ENCODE measurements around the gene SUGP2. TPM values are rescaled to one million over a fixed set of nuclear protein-coding genes. Genes with fewer than 3 reads are reported as not detected.

SUGP2 gene
- total RNA-seq: 60.4 TPM
- long read RNA-seq, full-length matches to known transcripts: 47 of 110 reads
- long read RNA-seq, partial matches to known transcripts: 30 of 110 reads
- long read RNA-seq, other reads (novel, unspliced or antisense): 33 of 110 reads

- DNase-seq (ENCODE audit: low spot score): peak; percentile 94
- intact Hi-C loops (cut with DNase I): loop anchor here (2.0 to 5.0 kb wide), 2 partner anchors 29 to 116 kb away; partner anchors contain the start of genes COPE, DDX49 and SLC25A42
These were observed at the start of gene SUGP2, which contains the start of gene ARMC6 for GRCh38 chr19:19033426-19034203. Gene SUGP2 (minus strand): TSS chr19:19033517. CDS start chr19:19031071, 2,446 bp downstream. Gene ARMC6 (plus strand): TSS chr19:19033603. CDS start chr19:19034210, 607 bp downstream.

DNA sequence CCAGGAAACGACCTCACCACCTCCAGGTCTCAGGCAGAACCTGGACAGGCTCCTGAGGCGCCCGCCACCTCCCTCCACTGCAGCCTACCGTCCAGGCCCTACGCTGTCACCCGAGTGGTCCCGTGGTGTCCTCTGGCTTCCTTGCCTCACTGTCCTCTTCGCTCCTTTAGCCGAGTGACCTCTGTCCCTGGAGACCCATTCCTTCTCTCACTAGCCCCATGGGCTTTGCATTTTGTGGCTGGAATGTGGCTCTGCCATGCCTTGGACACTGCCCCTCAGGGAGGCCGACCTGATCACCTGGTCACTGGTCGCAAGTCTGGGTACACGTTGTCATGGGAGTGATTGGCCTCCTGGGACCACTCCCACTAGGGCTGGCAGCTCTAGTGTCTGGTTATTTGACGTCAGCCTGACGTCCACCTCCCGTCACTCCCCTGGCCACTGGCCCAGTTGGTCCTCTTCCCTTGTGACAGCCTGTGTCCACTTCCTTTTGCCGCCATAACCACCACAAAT, 48.4 kb upstream of the SUGP2 start:
- intact Hi-C loops (cut with DNase I): no loop called here
- no peak for DNase-seq (ENCODE audit: low spot score)

DNA sequence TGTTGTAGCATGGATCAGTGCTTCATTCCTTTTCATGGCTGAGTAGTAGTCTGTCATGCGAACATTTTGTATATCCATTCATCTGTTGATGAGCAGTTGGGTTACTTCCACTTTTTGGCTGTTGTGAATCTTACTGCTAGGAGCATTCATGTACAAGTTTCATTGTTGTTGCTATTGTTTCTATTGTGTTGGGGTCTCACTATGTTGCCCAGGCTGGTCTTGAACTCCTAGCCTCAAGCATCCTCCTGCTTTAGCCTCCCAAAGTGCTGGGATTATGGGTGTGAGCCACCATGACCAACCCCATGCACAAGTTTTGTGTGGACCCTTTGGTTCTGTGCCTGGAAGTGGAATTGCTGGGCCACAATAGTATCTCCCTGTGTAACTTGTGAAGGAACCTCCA, 46.3 kb upstream of the SUGP2 start:
- no peak for DNase-seq (ENCODE audit: low spot score)
- intact Hi-C loops (cut with DNase I): no loop called here

DNA sequence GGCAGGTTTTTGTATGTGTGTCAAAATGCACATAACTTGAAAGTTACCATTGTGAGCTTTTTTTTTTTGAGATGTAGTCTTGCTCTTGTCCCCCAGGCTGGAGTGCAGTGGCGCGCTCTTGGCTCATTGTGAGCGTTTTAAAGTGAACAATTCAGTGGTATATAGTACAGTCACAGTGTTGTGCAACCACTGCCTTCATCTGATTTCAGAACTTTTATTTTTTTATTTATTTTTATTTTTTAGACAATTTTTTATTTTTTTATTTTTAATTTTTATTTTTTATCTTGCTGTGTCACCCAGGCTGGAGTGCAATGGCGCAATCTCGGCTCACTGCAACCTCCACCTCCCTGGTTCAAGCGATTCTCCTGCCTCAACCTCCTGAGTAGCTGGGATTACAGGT, 45.5 kb upstream of the SUGP2 start:
- intact Hi-C loops (cut with DNase I): no loop called here

DNA sequence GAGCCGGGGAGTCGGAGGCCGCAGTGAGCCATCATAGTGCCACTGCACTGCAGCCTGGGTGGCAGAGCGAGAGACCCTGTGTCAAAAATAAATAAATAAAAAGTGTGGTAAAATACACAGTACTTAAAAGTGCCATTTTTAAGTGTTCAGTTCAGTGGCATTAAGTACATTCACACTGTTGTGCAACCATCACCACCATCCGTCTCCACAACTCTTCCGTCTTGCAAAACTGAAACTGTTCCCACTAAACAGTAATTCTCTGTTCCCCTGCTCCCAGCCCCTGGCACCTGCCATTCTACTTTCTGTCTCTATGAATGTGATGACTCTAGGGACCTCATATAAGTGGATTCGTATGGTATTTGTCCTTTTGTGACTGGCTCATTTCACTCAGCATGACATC, 43.8 kb upstream of the SUGP2 start:
- intact Hi-C loops (cut with DNase I): no loop called here

More for the DNA sequence above, 45.5 kb upstream of the SUGP2 start:
- DNase-seq (ENCODE audit: low spot score): no peak

DNA sequence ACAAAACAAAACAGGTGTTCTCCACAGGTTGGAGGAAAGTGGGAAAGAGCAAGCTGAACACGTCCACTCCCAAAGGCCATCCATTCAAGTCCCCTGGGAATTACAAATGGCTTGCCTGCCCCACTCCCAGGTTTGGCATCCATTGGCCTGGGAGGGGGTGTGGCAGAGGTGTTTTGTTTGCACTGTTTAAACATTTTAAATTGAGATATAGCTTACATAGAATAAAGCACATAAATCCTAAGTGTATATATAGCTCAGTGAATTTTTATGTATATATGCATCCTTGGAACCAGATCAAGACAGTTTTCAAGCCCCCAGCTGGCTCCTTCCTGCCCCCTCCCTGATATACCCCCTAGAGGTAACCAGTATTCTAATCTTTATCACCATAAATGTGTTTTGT, 43.2 kb upstream of the SUGP2 start:
- DNase-seq (ENCODE audit: low spot score): no peak
- intact Hi-C loops (cut with DNase I): no loop called here

More for the DNA sequence above, 43.8 kb upstream of the SUGP2 start:
- no peak for DNase-seq (ENCODE audit: low spot score)

DNA sequence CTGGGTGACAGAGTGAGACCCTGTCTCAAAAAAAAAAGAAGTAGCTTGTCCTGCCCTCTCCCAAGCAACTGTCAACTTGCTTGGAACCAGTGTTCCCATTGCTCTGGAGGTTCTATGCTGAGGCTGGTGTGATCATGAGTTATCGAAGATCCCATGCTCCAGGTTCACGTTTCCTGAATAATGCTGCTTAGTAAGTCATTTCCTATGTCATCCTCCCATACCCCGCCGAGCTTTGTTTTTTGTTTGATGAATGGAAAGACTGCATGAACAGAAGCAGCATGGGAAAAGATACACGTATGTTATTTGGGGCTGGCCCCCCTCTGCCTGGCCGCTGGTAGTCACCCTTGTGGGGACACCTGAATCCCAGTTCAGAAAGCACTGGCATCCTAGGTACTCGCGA, 41.8 kb upstream of the SUGP2 start:
- intact Hi-C loops (cut with DNase I): no loop called here

DNA sequence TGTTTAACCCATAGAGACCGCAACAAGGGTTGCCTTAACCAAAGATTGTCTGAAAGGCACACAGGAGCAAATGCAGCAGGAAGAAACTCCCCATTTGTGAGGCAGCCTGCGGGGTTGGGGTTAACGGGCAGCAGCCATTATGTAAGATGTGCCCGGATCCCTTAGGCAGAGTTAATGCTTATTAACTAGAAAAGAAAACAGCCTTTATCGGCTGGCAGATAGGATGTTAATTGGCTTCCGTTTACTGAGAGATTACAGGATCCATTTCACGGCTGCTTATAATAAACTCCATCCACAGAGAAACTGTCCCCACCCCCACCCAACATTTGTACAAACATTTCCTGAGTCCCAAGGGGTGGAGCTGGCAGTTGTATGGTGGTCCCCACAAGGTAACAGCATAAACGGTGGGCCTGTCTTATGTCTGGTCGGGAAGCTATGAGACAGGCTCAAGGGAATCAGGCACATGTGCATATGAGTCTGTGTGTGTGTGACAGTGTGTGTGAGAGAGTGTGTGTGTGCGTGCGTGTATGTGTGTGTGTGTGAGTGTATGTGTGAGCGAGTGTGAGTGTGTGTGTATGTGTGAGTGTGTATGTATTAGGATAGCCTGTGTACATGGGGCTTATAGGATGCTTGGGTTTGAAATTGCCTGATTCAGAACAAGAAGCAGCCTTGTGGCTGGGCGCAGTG, 41.0 kb upstream of the SUGP2 start:
- DNase-seq (ENCODE audit: low spot score): no peak
- intact Hi-C loops (cut with DNase I): no loop called here

More for the DNA sequence above, 41.8 kb upstream of the SUGP2 start:
- DNase-seq (ENCODE audit: low spot score): no peak

DNA sequence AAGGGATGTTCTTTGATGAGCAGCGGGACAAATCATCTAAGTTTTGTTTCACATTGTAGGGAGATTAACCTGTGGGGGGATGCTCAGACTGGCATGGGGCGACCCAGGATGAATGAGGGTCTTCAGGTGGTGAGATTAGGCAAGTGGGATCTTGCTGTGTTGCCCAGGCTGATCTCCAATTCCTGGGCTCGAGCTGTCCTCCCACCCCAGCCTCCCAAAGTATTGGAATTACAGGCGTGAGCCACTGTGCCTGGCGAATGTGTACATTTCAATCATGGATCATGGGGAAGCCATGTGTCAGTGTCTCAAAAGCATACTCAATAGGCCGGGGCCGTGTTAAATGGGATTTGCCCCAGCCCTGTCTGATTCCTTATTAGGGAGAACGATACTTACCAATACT, 38.6 kb upstream of the SUGP2 start:
- intact Hi-C loops (cut with DNase I): no loop called here
- no peak for DNase-seq (ENCODE audit: low spot score)

GRCh38 chr19:19068659-19069654, 35.6 kb upstream of the SUGP2 start:
- no peak for DNase-seq (ENCODE audit: low spot score)
- intact Hi-C loops (cut with DNase I): no loop called here

DNA sequence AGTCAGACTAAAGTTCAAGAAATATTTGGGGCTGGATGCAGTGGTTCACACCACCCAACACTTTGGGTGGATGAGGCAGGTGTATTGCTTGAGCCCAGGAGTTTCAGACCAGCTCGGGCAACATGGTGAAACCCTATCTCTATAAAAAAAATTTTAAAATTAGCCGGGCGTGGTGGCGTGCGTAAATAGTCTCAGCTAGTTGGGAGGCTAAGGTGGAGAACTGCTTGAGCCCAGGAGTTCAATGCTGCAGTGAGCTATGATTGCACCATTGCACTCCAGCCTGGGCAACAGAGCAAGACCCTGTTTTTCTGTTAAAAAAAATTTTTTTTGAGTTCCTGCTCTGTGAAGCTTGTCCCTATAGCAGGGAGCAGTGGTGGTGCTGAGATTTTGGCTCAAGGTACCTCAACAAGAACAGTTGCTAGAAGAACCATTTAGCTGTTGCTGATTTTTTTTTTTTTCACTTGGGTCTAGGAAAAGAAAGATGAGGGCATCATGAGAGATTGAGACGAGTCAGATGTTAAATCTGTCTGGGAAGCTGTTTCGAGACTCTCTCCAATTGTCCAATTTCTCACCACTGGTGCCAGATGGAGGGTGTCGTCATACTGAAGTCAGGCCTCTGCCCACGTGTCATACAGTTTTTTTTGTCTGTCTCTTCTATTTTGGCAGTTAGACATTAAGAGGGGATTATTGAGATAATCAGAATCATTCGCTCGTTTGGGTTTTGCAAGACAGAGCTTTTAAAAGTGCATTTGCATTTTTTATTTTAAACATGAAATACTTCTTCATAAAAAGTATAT, 34.2 kb upstream of the SUGP2 start:
- intact Hi-C loops (cut with DNase I): no loop called here

GRCh38 chr19:19064811-19065745, 31.8 kb upstream of the SUGP2 start:
- intact Hi-C loops (cut with DNase I): loop anchor here (5.0 kb wide), 2 partner anchors 72 to 127 kb away; partner anchors contain the start of genes BORCS8, RFXANK and TMEM161A
- peak; percentile 77 for DNase-seq (ENCODE audit: low spot score)

More for the DNA sequence above, 34.2 kb upstream of the SUGP2 start:
- DNase-seq (ENCODE audit: low spot score): no peak

GRCh38 chr19:19064098-19064722, 30.9 kb upstream of the SUGP2 start:
- intact Hi-C loops (cut with DNase I): loop anchor here (5.0 kb wide), 2 partner anchors 73 to 128 kb away; partner anchors contain the start of genes BORCS8, RFXANK and TMEM161A
- DNase-seq (ENCODE audit: low spot score): no peak

DNA sequence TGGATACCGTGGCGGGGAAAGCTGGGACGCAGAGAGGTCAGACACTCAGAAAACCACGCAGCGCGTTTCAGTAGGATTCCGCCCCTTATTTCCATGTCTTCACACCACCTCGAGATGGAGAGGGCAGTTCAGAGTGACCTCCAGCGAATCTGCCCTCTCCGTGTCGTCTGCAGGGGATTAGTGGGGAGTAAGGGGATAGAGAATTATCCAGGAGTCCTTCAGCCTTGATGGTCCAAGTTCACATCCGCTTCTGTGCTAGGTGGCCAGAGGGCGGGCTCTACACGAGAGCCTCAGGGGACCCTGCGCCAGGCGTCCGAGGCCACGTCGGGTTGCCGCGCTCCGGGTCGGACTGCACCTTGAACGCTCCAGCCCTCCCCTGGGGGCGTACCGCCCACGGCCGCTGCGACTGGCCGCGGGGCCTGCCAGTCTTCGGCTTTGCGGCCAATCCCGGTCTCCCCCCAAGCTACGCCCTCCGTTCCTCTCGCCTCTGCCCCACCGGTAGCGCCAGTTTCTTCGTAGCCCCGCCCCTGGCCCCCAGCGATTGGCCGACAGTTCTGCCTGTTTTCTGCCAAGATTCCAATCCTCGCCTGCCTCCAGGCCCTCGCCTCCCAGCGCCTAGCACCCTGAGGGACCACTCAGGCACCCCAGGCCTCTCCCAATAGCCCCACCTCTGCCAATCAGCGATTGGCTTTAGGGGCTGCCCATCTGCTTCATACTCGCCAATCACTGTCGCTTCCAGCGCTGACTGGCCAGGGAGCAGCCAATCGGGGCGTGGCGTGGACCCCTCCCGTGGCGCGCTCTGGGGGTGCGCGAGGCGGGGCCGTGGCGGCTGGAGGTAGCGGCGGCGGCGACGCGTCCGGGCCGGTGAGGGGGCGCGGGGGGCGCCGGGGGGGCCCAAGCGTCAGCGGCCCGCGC, 30.1 kb upstream of the SUGP2 start, which contains the start of gene SLC25A42:
Gene SLC25A42 (plus strand): TSS at position 812 of the 915 bp plus-strand sequence. CDS start 32,131 bp downstream, outside the sequence.
- intact Hi-C loops (cut with DNase I): loop anchor here (2.0 to 5.0 kb wide), 3 partner anchors 31 to 129 kb away; partner anchors contain the start of genes ARMC6, BORCS8, RFXANK and SUGP2

More for the DNA sequence above, 30.1 kb upstream of the SUGP2 start, which contains the start of gene SLC25A42:
- peak; percentile 100 for DNase-seq (ENCODE audit: low spot score)

Data from cardiac septum (tissue), 1 donor.